NOMO-1 treated with dmso at 0.1 percent for 144 hours (cell line): ENCODE measurements around the gene TNS3.

Experiments
- DNase-seq: peaks from one replicate; lab custom pipeline; 2025; ENCODE audit not compliant: unreplicated experiment; lab: John Stamatoyannopoulos, UW

The TNS3 gene

GRCh38 chr7:47247132-47247531 lies 334.8 kb downstream of the TNS3 start:
- no peak for DNase-seq

- no peak for DNase-seq
Observed at GRCh38 chr7:47244692-47245091, 337.2 kb downstream of the TNS3 start.

- DNase-seq, result no peak
Observed at GRCh38 chr7:47241112-47242065, 340.5 kb downstream of the TNS3 start.

GRCh38 chr7:47239931-47240421 lies 341.9 kb downstream of the TNS3 start:
- DNase-seq, result no peak

- no peak for DNase-seq
Observed at GRCh38 chr7:47239034-47239433, 342.9 kb downstream of the TNS3 start.

GRCh38 chr7:47236480-47237129 lies 345.3 kb downstream of the TNS3 start:
- no peak for DNase-seq

GRCh38 chr7:47233996-47234395 lies 347.9 kb downstream of the TNS3 start:
- DNase-seq, result no peak

GRCh38 chr7:47232751-47233412 lies 349.0 kb downstream of the TNS3 start:
- no peak for DNase-seq

GRCh38 chr7:47231627-47232026 lies 350.3 kb downstream of the TNS3 start:
- no peak for DNase-seq

GRCh38 chr7:47231032-47231431 lies 350.9 kb downstream of the TNS3 start:
- DNase-seq, result no peak

- no peak for DNase-seq
Observed at GRCh38 chr7:47228386-47229014, 353.4 kb downstream of the TNS3 start.

- no peak for DNase-seq
Observed at GRCh38 chr7:47227762-47228177, 354.1 kb downstream of the TNS3 start.

- no peak for DNase-seq
Observed at GRCh38 chr7:47226696-47227095, 355.2 kb downstream of the TNS3 start.

GRCh38 chr7:47225387-47226131 lies 356.4 kb downstream of the TNS3 start:
- DNase-seq, result no peak
